SK-N-SH treated with all-trans-retinoic acid at 6 μM for 48 hours (cell line): Measurements from ENCODE around the gene EID3.

Experiments
- ARNTL ChIP-seq: fragments of 450-650 bp; formaldehyde crosslinking; IDR thresholded peaks from 2 replicates; pipeline ENCODE4 v1.5.0; 2020; ENCODE audit warnings: low read depth, mild to moderate bottlenecking, moderate library complexity, borderline replicate concordance
- OSR1 ChIP-seq: fragments of 250-450 bp; sonication (Bioruptor Pico); IDR thresholded peaks from 2 replicates; pipeline ENCODE4 v1.8.0; 2022; ENCODE audit warnings: moderate library complexity, mild to moderate bottlenecking, inconsistent platforms
- PPARA ChIP-seq: fragments of 250-450 bp; sonication (Bioruptor Pico); IDR thresholded peaks from 2 replicates; pipeline ENCODE4 v1.5.0; 2020; ENCODE audit warnings: mild to moderate bottlenecking, borderline replicate concordance
- ZNF565 ChIP-seq: fragments of 450-650 bp; formaldehyde crosslinking; conservative IDR thresholded peaks from 2 replicates; pipeline ENCODE4 v1.5.0; 2020; ENCODE audit warnings: low read depth, mild to moderate bottlenecking, moderate library complexity
- ZNF8 ChIP-seq: fragments of 450-650 bp; formaldehyde crosslinking; IDR thresholded peaks from 2 replicates; pipeline ENCODE4 v1.5.0; 2020; ENCODE audit warnings: mild to moderate bottlenecking, moderate library complexity
- TF ChIP-seq, protein P1 (sequence below): fragments of 250-450 bp; sonication (Bioruptor Pico); IDR thresholded peaks from 2 replicates; pipeline ENCODE4 v1.8.0; 2020; ENCODE audit warnings: mild to moderate bottlenecking, moderate library complexity, borderline replicate concordance
- TF ChIP-seq, protein P2 (sequence below): fragments of 250-450 bp; sonication (Bioruptor Pico); IDR thresholded peaks from 2 replicates; pipeline ENCODE4 v1.5.0; 2020; ENCODE audit warnings: mild to moderate bottlenecking, moderate library complexity

DNA sequence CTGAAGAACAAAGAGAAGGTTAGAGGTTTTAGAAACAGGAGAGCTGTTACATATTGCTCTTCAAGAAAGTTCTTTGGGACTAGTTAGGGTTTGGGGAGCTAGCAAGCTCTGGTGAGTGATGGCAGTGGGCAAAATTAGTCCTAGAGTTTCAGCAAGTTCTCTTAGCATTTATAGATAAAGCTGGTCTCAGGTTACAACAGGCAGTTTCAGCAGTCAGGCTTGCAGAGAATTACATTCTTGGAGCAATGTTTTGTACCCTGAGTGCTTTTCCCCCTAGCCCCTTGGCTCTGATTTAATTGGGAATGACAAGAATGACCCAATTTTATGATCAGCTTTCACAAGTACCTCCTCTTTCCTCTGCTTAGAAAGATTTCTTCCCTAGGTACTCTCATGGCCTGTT, 21.4 kb upstream of the EID3 start:
- no peak for TF ChIP-seq ZNF8 (CRISPR knock-in tag)
- TF ChIP-seq, protein P1, sequence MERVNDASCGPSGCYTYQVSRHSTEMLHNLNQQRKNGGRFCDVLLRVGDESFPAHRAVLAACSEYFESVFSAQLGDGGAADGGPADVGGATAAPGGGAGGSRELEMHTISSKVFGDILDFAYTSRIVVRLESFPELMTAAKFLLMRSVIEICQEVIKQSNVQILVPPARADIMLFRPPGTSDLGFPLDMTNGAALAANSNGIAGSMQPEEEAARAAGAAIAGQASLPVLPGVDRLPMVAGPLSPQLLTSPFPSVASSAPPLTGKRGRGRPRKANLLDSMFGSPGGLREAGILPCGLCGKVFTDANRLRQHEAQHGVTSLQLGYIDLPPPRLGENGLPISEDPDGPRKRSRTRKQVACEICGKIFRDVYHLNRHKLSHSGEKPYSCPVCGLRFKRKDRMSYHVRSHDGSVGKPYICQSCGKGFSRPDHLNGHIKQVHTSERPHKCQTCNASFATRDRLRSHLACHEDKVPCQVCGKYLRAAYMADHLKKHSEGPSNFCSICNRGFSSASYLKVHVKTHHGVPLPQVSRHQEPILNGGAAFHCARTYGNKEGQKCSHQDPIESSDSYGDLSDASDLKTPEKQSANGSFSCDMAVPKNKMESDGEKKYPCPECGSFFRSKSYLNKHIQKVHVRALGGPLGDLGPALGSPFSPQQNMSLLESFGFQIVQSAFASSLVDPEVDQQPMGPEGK (CRISPR knock-in tag) = no peak
- no peak for TF ChIP-seq OSR1
- no peak for TF ChIP-seq ZNF565 (CRISPR knock-in tag)
- no peak for TF ChIP-seq ARNTL (CRISPR knock-in tag)
- TF ChIP-seq, protein P2, sequence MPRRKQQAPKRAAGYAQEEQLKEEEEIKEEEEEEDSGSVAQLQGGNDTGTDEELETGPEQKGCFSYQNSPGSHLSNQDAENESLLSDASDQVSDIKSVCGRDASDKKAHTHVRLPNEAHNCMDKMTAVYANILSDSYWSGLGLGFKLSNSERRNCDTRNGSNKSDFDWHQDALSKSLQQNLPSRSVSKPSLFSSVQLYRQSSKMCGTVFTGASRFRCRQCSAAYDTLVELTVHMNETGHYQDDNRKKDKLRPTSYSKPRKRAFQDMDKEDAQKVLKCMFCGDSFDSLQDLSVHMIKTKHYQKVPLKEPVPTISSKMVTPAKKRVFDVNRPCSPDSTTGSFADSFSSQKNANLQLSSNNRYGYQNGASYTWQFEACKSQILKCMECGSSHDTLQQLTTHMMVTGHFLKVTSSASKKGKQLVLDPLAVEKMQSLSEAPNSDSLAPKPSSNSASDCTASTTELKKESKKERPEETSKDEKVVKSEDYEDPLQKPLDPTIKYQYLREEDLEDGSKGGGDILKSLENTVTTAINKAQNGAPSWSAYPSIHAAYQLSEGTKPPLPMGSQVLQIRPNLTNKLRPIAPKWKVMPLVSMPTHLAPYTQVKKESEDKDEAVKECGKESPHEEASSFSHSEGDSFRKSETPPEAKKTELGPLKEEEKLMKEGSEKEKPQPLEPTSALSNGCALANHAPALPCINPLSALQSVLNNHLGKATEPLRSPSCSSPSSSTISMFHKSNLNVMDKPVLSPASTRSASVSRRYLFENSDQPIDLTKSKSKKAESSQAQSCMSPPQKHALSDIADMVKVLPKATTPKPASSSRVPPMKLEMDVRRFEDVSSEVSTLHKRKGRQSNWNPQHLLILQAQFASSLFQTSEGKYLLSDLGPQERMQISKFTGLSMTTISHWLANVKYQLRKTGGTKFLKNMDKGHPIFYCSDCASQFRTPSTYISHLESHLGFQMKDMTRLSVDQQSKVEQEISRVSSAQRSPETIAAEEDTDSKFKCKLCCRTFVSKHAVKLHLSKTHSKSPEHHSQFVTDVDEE (CRISPR knock-in tag) = no peak
- no peak for TF ChIP-seq PPARA
